Activated T-cell treated with anti-CD3 and anti-CD28 coated beads, Interleukin-2, amount 50 U/mL, for 24 hours (primary cell): ENCODE measurements around the gene PRPF4.

ENCODE experiments used
- DNase-seq: peaks from one replicate; pipeline ENCODE4 v3.0.0-alpha.2; 2020
- H3K27ac Mint-ChIP-seq: 2 replicates; pipeline ENCODE4 v1.8.0; 2020; ENCODE audit warnings: mild to moderate bottlenecking, mixed read lengths
- H3K27me3 Mint-ChIP-seq: 2 replicates; pipeline ENCODE4 v1.8.0; 2020; ENCODE audit warnings: mixed read lengths
- H3K36me3 Mint-ChIP-seq: 2 replicates; pipeline ENCODE4 v1.8.0; 2020; ENCODE audit warnings: low read depth, mixed read lengths
- H3K4me1 Mint-ChIP-seq: 2 replicates; pipeline ENCODE4 v1.8.0; 2020; ENCODE audit warnings: low read depth, mixed read lengths
- H3K4me3 Mint-ChIP-seq: 2 replicates; pipeline ENCODE4 v1.8.0; 2020; ENCODE audit warnings: mild to moderate bottlenecking, moderate library complexity, mixed read lengths
- H3K9me3 Mint-ChIP-seq: 2 replicates; pipeline ENCODE4 v1.8.0; 2020; ENCODE audit warnings: mixed read lengths

Gene PRPF4

GRCh38 chr9:113250807-113251206 lies 24.7 kb upstream of the PRPF4 start:
- no peak overlapping the region for H3K4me3 Mint-ChIP-seq
- no peaks in the 10 kb centered on the region for H3K27me3 Mint-ChIP-seq
- no peaks in the 10 kb centered on the region for H3K4me1 Mint-ChIP-seq
- no peak overlapping the region for H3K27ac Mint-ChIP-seq
- peaks cover 9% of the 10 kb centered on the region for H3K36me3 Mint-ChIP-seq
- no peak for DNase-seq
- no peaks in the 10 kb centered on the region for H3K9me3 Mint-ChIP-seq

- no peak overlapping the region for H3K27ac Mint-ChIP-seq
- DNase-seq: no peak
- no peaks in the 10 kb centered on the region for H3K9me3 Mint-ChIP-seq
- no peak overlapping the region for H3K4me3 Mint-ChIP-seq
- H3K4me1 Mint-ChIP-seq: no peaks in the 10 kb centered on the region
- H3K27me3 Mint-ChIP-seq: no peaks in the 10 kb centered on the region
- peaks cover 29% of the 10 kb centered on the region for H3K36me3 Mint-ChIP-seq
These were observed 20.5 kb upstream of the PRPF4 start for GRCh38 chr9:113254991-113255390.

GRCh38 chr9:113255438-113255837 lies 20.0 kb upstream of the PRPF4 start:
- Mint-ChIP-seq H3K9me3 (no peaks in the 10 kb centered on the region), H3K27me3 (no peaks in the 10 kb centered on the region), H3K4me1 (no peaks in the 10 kb centered on the region), H3K27ac (no peak overlapping the region), H3K36me3 (peaks cover 34% of the 10 kb centered on the region), H3K4me3 (no peak overlapping the region)
- DNase-seq: no peak

- Mint-ChIP-seq H3K36me3 (peaks cover 52% of the 10 kb centered on the region), H3K27me3 (no peaks in the 10 kb centered on the region), H3K4me3 (no peak overlapping the region), H3K9me3 (no peaks in the 10 kb centered on the region), H3K4me1 (no peaks in the 10 kb centered on the region), H3K27ac (no peak overlapping the region)
- no peak for DNase-seq
These were observed 17.6 kb upstream of the PRPF4 start for GRCh38 chr9:113257863-113258262.

- Mint-ChIP-seq H3K27me3 (no peaks in the 10 kb centered on the region), H3K4me3 (no peak overlapping the region), H3K4me1 (no peaks in the 10 kb centered on the region), H3K36me3 (peaks cover 52% of the 10 kb centered on the region), H3K27ac (no peak overlapping the region), H3K9me3 (no peaks in the 10 kb centered on the region)
- no peak for DNase-seq
These were observed 17.2 kb upstream of the PRPF4 start for GRCh38 chr9:113258282-113258681.

GRCh38 chr9:113261917-113262671 lies 13.4 kb upstream of the PRPF4 start:
- H3K36me3 Mint-ChIP-seq: peaks cover 65% of the 10 kb centered on the region
- peaks cover 2% of the 10 kb centered on the region for H3K4me1 Mint-ChIP-seq
- H3K27ac Mint-ChIP-seq: no peak overlapping the region
- no peak overlapping the region for H3K4me3 Mint-ChIP-seq
- DNase-seq: no peak
- H3K27me3 Mint-ChIP-seq: no peaks in the 10 kb centered on the region
- H3K9me3 Mint-ChIP-seq: no peaks in the 10 kb centered on the region

- peaks cover 66% of the 10 kb centered on the region for H3K36me3 Mint-ChIP-seq
- no peaks in the 10 kb centered on the region for H3K27me3 Mint-ChIP-seq
- no peak overlapping the region for H3K4me3 Mint-ChIP-seq
- no peaks in the 10 kb centered on the region for H3K9me3 Mint-ChIP-seq
- H3K27ac Mint-ChIP-seq: peak overlapping the region; percentile 15
- DNase-seq: no peak
- H3K4me1 Mint-ChIP-seq: peaks cover 21% of the 10 kb centered on the region
These were observed 9.3 kb upstream of the PRPF4 start for GRCh38 chr9:113266174-113266573.

- peaks cover 23% of the 10 kb centered on the region for H3K4me1 Mint-ChIP-seq
- H3K36me3 Mint-ChIP-seq: peaks cover 68% of the 10 kb centered on the region
- H3K9me3 Mint-ChIP-seq: no peaks in the 10 kb centered on the region
- peak overlapping the region; percentile 86 for H3K27ac Mint-ChIP-seq
- H3K27me3 Mint-ChIP-seq: no peaks in the 10 kb centered on the region
- no peak for DNase-seq
- H3K4me3 Mint-ChIP-seq: no peak overlapping the region
These were observed 7.4 kb upstream of the PRPF4 start for GRCh38 chr9:113267911-113268566.

- peak overlapping the region; percentile 80 for H3K27ac Mint-ChIP-seq
- H3K4me3 Mint-ChIP-seq: no peak overlapping the region
- DNase-seq: no peak
- H3K27me3 Mint-ChIP-seq: no peaks in the 10 kb centered on the region
- H3K4me1 Mint-ChIP-seq: peaks cover 34% of the 10 kb centered on the region
- peaks cover 71% of the 10 kb centered on the region for H3K36me3 Mint-ChIP-seq
- H3K9me3 Mint-ChIP-seq: no peaks in the 10 kb centered on the region
These were observed 6.1 kb upstream of the PRPF4 start for GRCh38 chr9:113269355-113269754.

- Mint-ChIP-seq H3K27me3 (no peaks in the 10 kb centered on the region), H3K4me1 (peaks cover 34% of the 10 kb centered on the region), H3K36me3 (peaks cover 69% of the 10 kb centered on the region), H3K4me3 (no peak overlapping the region), H3K9me3 (no peaks in the 10 kb centered on the region), H3K27ac (peak overlapping the region; percentile 80)
- no peak for DNase-seq
These were observed 5.6 kb upstream of the PRPF4 start for GRCh38 chr9:113269871-113270270.

- no peak for DNase-seq
- H3K4me3 Mint-ChIP-seq: no peak overlapping the region
- peaks cover 59% of the 10 kb centered on the region for H3K36me3 Mint-ChIP-seq
These were observed 843 bp upstream of the PRPF4 start for GRCh38 chr9:113274474-113275156.

GRCh38 chr9:113278840-113279239 lies 3.4 kb downstream of the PRPF4 start:
- Mint-ChIP-seq H3K4me3 (peak overlapping the region; percentile 46), H3K4me1 (peaks cover 38% of the 10 kb centered on the region), H3K27ac (peak overlapping the region; percentile 73), H3K9me3 (no peaks in the 10 kb centered on the region), H3K36me3 (peaks cover 66% of the 10 kb centered on the region), H3K27me3 (no peaks in the 10 kb centered on the region)
- no peak for DNase-seq

More at GRCh38 chr9:113274474-113275156, 843 bp upstream of the PRPF4 start:
- Mint-ChIP-seq H3K27ac (no peak overlapping the region), H3K9me3 (no peaks in the 10 kb centered on the region), H3K27me3 (no peaks in the 10 kb centered on the region), H3K4me1 (peaks cover 40% of the 10 kb centered on the region)

- Mint-ChIP-seq H3K4me1 (peaks cover 33% of the 10 kb centered on the region), H3K4me3 (no peak overlapping the region), H3K36me3 (peaks cover 86% of the 10 kb centered on the region), H3K27ac (peak overlapping the region; percentile 18), H3K9me3 (no peaks in the 10 kb centered on the region), H3K27me3 (no peaks in the 10 kb centered on the region)
- no peak for DNase-seq
These were observed 5.9 kb downstream of the PRPF4 start for GRCh38 chr9:113281356-113281755.

- Mint-ChIP-seq H3K9me3 (no peaks in the 10 kb centered on the region), H3K4me1 (no peaks in the 10 kb centered on the region), H3K27ac (peak overlapping the region; percentile 19), H3K27me3 (no peaks in the 10 kb centered on the region), H3K36me3 (peaks cover 95% of the 10 kb centered on the region), H3K4me3 (no peak overlapping the region)
- no peak for DNase-seq
These were observed 13.6 kb downstream of the PRPF4 start for GRCh38 chr9:113289091-113289490.
